Muscle of back (tissue), 11 donors: ENCODE results near the gene PARM1. TPM values are rescaled to one million over a fixed set of nuclear protein-coding genes. Genes with fewer than 3 reads are reported as not detected.
A peak's percentile ranks its signal among the peaks of the same experiment; 100 is the strongest.
"Not testable (repeated sequence)": the region's sequence is repeated elsewhere in the genome, so short reads cannot be mapped to it uniquely, and the experiment has no call there.

ENCODE experiments used
- DNase-seq, 3 donors: peaks; one replicate each; pipeline versions ENCODE4 v3.0.0 to v3.0.0-alpha.2; 2013
- polyA plus RNA-seq, 10 donors: library from polyadenylated mRNA; unstranded; fragments of 120-200 nt; gene quantifications; one replicate each; pipeline ENCODE4 v1.2.1, GENCODE V29; 2013; ENCODE audit not compliant: insufficient read length in 10 of 10

The PARM1 gene
- polyA plus RNA-seq, 10 donors, result 58.3 to 108 (median 80.3) TPM

DNA sequence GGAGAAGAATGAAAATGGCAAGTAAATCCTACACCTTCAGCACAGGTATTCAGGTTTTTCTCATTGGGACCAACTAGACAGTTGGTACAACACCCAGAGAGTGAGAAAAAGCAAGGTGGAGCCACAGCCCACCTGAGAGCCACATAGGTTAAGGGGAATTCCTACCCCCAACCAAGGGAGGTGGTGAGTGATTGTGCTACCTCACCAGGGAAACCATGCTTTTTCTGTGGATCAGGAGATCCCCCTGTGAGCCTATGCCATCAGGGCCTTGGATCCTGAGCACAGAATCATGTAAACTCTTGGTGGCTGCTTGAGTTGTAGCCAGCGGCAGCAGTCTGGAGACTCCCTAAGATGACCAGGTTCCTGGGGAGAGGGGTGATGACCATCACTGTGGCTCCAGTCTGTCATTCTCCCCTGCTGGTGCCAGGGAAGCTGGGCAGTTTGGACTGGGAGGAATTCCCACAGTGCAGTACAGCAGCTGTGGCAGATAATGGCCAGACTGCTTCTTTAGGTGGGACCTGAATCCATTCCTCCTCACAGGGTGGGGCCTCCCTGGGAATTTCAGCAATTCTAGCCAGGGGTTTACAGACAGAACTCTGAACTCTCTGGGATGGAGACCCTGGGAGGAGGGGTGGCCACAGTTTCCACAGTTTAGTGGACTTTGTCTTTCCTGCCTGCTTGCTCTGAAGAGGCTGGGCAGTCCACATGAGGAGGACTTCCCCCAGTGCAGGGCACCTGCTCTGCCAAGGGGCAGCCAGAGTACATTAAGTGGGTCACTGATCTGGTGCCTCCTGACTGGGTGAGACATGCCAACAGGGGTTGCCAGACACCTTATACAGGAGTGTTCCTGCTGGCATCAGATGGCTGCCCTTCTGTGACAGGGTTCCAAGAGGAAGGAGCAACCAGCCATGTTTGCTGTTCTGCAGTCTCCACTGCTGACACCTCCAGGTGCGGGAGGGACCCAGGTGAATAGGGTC, 43.2 kb downstream of the PARM1 start:
- DNase-seq, result no peak

DNA sequence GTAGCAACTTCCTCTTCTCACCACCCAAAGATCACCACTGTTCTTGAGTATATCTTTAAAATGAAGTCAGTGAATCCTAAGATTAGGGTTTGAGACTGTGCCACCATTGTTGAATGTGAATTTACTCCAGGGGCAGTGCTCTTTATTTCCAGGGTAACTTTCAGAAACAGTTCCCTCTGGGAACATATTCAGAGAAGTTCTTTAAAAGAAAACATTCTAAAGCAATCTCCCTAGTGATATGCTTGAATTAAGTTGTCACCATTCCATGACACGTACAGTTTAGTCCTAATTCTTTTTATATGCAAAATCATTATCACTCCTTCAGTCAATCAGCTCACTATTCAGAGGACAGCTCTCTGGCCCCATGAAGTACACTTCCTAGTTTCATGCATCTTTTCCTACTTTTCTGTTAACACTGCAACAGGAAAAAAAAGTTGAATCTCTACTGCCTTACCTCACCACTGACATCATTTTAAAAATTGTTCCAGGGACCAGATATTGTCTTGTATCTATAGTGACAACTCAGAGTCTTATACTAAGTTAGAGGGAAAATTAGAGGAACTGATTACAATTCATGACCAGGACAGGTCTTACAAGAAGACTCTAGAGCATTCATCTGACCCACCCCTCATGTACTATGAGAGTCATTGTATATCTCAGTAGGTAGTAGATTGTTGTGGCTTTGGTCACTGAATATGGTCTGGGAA, 49.8 kb downstream of the PARM1 start:
- peak in 2 of 3 donors; percentile 34 to 58 for DNase-seq

DNA sequence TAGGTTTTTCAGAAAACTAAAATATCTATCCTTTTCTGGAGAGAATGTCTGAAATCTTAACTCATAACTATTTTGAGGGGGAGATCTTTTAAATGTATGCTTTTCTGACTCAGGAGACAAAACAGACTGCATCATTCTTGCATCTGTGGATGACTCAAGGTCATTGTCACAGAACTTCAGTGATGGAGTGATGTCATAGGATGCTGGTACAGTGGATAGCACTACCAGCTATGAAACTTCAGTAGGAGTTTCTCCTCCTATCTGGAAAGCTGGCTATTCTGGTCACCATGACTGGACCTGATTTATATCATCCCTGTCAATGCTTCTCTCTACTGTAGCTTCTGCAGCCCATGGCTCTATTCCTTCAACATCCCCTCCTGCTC, 50.3 kb downstream of the PARM1 start:
- no peak for DNase-seq

DNA sequence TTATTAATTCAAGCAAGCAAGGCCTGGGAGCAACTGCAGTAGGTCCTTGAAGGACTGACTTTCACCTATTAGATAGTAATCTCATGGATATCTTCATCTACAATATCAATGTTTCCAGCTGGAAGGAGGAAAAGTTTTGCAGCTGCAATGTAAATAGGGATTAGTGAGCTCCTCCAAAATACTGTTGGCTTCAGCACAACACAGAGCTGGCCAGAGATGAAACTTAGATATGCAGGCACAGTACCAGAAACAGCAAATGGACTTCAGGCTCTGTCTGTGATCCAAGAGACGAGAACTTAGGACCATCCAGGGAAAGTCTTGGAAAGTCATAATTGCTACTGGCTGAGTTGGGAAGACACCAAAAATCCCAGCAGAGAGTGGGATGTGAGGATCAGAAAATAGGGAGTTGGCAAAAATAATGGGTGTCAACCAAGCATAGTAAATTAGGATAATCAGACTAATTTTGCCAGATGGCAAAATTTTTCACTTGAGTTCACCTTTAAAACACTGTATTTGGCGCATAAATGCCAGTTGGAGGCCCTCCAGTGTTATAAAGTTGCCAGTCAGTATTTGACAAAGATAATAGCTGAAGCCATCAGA, 57.5 kb downstream of the PARM1 start:
- peak; percentile 70 to 91 (median 80) for DNase-seq

DNA sequence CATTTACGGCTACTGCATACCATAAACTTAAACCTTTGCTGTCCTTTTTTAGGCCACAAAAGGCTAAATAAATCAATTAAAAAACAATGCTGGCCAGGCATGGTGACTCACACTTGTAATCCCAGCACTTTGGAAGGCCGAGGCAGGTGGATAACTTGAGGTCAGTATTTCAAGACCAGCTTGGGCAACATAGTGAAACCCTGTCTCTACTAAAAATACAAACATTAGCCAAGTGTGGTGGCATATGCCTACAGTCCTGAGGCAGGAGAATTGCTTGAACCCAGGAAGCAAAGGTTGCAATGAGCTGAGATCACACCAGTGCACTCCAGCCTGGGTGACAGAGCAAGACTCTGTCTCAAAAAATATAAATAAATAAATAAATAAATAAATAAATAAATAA, 61.5 kb downstream of the PARM1 start:
- not testable (repeated sequence) for DNase-seq

DNA sequence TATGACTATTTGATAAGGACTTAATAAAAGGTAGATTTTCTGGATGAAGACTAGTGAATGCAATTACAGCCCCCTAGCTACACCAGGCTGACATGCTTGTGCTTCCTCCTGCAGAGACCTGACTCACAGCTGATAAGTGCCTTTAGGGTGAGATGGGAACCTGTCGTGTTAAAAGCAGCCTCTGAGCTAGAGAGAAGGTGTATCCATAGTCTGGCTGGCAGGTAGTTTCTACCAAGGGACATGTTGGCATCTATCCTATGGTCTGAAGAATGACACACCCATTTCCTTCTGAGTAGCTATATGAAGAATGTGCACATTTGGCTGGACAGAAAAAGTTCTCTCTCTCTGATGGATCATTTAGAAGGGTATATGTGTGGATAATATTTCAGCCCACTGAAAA, 64.1 kb downstream of the PARM1 start:
- DNase-seq, result no peak

DNA sequence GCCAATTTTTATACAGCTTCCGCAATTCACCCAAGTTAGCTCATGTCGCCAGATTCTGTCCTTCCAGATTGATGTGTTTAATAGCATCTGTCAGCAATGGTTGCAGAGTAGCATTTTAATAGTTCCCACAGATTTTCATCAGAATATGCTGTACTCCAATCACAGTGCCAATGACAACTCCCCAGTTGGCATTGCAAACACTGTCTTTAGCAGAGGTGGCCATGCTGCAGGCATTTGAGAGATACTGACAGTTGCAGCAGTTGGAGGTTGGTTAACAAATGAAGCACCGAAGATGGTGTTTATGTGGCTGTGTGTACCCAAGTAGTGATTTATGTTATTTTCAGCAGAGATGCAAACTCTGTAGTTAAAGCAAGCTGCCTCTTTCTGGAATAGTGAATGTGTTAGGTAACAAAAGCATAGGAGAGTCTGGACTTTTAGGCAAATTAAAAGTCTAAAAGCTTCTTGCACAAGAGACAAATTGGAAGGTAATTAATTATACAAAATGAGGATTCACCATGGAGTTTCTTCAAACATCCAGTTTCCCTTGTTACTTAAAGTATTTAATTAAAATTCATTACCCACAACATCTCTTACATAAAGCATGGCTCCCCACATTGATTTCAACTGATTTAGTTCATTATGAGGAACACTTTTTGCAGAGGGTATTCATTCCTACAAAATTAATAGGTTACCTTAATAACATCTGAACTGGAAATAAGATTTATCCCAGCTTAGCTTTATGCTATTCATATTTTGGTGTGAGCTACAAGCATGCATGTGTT, 65.2 kb downstream of the PARM1 start:
- no peak for DNase-seq

DNA sequence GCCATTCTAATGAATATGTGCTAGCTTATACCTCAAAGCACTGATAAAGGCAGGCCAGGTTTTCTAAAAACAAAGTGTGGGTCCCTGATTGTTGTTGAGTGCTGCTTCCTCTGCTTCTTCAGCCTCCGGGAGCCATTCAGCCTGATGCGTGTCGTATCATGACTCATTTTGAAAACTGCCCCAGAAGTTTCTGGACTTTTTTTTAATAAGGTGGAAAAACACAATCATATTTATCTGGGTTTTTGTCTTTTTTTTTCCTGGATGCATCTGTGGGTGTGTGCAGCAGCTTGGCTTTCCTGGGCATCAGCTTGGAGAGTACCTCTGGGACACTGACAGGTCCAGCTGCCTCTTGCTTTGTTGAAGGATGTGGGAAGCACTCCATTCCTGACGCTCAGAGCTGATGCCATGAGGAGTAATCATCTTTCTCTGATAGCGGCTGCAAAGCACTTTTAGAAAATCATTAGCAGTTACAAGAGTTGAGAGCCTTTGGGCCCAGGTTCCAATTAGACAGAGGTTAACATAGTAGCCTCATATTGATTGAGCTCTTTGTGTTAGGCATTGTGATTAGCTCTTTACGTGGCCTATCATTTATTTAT, 66.9 kb downstream of the PARM1 start:
- DNase-seq, result no peak

DNA sequence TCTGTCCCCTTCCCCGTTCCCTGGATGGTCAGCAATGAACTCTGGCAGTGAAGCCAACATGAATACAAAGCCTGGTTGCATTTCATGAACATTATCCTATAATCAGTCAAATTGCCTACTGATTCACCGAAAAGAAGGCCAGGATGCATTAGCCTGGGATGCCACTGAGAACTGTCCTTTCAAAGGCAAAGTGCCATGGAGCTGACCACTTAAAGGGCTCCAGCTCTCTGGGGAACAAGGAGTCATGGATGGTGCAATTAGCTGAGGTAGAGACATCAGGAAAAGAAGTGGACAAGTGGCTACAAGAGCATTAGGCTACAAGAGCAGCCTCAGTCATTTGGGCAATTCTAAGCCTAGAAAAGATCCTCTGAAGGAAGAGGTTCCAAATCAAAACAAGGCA, 69.0 kb downstream of the PARM1 start:
- DNase-seq, result no peak

DNA sequence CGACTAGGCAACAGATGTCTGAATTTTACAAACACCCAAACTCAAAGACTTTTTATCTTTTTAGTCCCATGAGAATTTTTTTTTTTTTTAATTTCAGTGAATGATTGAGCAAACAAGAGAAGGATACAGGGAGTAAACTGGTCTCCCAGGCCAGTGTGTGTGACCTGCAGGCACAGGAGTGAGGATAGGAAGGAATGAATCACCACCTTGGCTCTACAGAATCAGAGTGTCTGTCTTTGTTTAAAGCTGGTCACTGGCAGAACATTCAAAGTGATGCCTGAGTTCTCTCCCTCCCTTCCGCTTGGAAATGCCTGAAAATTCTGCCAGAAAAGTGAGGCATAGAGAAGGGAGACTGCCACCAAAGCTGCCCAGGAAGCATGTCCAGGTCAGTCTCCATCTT, 69.5 kb downstream of the PARM1 start:
- DNase-seq, result no peak

DNA sequence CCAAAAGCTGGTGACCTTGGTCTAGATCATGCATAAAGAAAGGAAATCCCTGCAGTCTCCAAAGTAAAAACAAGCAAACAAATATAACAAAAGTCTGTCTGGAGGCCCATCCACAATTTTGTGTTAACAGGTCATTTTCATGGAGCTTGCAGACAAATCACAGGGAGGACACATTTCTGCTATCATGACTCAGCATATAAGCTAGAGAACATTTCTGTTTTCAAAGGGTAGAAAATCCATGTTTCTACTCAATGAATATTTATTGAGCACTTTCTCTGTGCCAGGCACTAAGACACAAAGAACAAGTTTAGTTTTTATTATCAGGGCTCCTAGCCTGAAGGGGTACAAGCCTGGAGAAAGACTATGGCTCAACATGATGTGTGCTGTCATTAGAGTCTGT, 71.1 kb downstream of the PARM1 start:
- DNase-seq, result no peak

DNA sequence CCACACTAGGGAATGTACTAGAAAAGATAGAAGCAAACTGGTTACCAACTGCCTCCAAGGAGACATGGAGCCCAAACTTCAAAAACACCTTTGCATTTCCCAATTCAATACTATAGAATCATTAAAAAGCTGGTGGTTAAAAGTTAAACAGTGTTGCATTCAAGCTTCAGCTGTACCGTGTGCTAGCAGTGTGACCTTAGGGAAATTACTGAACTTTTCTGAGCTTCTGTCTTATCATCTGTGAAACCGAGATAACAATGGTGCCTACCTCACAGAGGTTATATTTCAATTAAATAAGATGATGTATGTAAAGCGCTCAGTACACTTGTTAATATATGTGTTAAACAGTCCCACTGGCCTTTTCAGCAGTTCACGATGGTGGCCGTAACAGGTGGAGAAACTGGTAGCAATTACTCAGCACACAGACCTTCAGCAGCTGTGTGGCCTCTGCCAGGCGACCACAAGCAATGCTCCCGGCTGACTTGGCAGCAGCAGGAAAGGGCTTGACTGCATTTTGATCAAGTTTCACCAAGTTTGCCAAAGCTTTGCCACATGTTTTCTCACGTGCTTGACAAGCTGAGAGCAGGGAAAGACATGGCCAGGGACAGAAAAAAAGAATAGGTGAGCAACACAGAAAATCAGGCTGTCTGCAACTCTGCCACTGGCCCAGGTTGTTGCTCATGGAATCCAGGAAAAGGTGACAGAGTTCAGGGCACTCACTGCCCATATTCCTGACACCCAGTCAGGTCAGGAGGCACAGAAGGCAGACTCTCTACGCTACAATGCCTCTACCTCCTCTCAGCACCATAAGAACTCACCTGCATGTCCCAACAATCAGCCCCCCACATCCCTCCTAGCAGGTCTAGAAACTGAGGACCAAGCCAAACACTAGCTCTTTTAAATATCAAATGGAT, 72.1 kb downstream of the PARM1 start:
- peak; percentile 47 to 65 (median 62) for DNase-seq

DNA sequence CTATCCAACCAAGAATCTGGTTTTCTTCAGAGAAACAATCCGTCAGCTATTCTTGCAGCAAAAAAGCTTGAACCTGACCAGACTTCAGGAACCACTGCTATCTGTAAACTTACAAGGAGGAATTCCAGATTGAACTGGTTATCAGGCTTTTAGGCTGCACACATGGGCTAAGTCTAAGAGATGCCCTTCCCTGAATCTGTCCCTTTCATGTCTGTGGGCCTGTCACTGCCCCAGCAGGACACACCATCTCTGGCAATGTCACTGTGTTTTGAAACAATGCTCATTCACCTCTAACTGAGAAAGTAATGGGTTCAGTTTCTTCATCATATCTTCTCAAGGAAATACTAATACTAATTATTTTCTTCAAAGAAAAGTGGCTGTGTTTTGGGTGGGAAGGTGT, 72.8 kb downstream of the PARM1 start:
- DNase-seq, result no peak

DNA sequence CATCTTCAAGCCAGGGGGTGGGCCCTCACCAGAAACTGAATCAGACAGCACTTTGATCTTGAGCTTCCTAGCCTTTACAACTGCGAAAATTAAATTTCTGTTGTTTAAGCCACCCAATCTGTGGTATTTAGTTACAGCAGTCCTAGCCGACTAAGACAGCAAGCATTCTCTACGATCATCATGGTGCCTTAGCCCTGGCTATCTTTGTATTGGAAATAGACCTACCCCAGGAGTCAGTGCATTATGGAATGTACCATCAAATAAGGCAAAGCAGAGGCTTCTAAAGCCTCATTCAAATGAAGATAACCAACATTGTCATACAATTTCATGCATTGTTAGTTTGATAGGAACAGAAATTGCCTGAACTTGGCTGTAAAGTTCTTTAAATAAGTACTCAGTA, 75.0 kb downstream of the PARM1 start:
- DNase-seq, result no peak

DNA sequence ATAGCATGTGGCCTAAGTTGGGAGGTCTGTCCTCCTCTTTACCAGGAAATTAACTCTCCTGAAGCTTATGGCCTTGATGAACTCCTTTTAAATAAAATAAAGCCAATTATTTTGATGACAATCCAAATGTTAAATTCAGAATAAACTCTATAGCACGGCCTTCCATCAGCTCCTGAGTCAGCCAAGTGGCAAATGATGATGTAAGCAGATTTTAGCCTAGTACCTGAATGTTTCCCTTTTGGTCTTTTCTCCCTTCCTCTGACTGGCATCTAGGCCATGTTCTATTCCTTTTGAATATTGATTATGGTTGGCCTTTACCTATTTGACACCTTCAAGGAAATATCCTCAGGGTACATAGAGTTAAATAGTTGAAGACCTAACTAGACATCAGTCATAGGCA, 76.2 kb downstream of the PARM1 start:
- DNase-seq, result no peak

DNA sequence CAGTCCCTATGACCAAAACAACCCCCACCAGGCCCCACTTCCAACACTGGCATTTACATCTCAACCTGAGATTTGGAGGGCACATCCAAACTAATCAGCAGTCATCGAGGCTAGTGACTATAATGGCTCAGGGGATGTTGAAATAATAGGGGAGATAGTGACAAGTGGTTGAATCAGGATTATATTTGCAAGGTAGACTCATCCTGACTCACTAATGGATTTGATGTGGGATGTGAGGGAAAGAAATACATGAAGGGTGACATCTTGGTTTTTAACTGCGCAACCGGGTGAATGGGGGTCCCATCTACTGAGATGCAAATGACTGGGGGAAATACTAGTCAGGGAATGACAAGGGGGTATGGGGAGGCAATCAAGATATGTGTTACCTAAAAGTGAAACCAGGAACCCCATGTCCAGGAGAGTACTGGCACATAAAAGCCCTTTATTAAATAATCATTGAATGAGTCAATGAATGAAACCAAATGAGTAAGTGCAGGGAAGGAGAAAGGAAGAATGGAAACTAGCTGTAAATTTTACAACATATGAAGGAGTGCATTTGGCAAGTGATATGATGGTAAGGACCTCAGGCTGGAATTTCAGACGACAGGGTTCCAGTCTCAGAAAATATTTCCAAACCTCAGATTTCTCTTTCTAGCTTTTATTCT, 78.3 kb downstream of the PARM1 start:
- no peak for DNase-seq

DNA sequence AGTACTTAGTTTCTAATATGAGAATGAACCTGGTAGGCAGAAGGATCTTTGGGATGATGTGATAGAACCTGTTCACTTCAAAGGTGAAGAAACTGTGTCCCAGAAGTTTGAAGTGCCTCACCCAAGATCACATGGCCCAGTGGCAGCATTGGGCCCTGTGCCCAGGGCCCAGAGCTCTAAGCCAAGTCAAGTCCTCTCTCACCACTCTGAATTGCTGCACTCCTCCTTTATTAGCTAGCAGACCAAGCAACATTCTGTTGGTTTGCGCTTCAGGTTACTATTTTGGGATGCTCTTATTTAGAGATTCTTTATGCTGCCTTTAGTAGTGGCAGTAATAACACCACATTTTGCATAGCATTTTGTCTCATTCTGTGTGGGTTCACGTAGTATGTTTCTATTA, 82.7 kb downstream of the PARM1 start:
- DNase-seq, result no peak

DNA sequence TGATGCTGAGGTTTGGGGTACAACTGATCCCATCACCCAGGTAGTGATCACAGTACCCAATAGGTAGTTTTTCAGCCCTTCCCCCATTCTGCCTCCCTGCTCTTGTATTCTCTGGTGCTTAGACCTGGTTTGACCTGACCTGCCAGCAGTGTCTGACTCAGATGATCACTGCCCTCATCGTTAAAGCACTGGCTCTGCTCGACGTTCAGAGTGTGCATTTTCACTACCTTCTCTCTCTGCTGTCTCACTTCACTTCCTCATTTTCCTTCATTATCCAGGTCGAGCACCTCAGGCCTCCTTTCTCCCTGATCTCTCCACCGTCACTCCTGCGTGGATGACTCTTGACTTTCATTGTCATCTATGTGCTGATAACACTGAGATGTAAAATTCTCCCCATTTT, 83.6 kb downstream of the PARM1 start:
- DNase-seq, result no peak

DNA sequence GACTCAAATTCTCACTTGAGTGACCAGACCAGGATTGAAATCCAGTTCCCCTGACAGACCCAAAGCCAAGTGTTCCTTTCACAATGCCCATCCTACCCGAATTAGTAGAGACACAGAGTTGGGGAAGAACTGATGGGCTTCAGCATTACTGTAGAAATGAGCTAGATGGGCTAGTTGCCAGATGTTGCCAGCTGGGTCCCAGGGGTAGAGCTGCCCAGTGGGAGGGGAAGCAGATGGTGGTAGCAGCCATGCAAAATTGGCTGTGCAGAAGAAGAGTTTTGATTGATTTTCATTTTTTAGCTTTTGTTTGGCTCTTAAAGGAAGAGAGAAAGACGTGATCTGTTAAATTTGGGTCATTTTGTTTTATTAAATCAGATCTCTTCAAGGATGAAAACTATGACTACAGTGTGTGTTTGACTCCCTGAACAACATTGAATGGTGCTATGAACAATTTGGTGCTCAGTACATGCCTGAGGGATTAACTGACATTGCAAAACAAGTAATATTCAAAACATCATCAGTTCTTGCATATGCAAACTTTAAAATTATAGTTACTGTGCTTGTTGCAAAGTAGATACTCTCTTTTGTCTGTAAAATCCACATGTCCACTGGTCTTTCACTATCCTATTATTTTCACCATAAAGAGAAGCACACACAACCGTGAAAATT, 86.0 kb downstream of the PARM1 start:
- DNase-seq, result no peak
